OCI-LY7 (cell line): ENCODE measurements around the gene DIRAS1.

ENCODE experiments used
- CTCF ChIP-seq: fragments of 200-600 bp; sonication (generic); conservative IDR thresholded peaks from 2 replicates; pipeline ENCODE4 v1.5.1; 2014; ENCODE audit warnings: mild to moderate bottlenecking, antibody characterized with exemption, low read length, moderate library complexity, mixed read lengths
- EZH2phosphoT487 ChIP-seq: fragments of 200-600 bp; sonication (generic); IDR thresholded peaks from 2 replicates; pipeline ENCODE4 v1.6.1; 2018; ENCODE audit warnings: low read depth, borderline replicate concordance, mild to moderate bottlenecking, mixed run types, antibody characterized with exemption, low read length, moderate library complexity, mixed read lengths

- TF ChIP-seq CTCF (no peak), EZH2phosphoT487 (no peak)
These were observed 46.5 kb upstream of the DIRAS1 start for GRCh38 chr19:2767688-2768087.
